ENCODE measurements around the gene B4GALT5.
"Not testable (repeated sequence)": the region's sequence is repeated elsewhere in the genome, so short reads cannot be mapped to it uniquely, and the experiment has no call there.

The B4GALT5 gene

GRCh38 chr20:49624988-49625387 is 88.7 kb downstream of the B4GALT5 start:
- DNase-seq, result not testable (repeated sequence)

- no peak for DNase-seq
Observed at GRCh38 chr20:49624317-49624716, 89.4 kb downstream of the B4GALT5 start.

- DNase-seq, result no peak
Observed at GRCh38 chr20:49622243-49622642, 91.4 kb downstream of the B4GALT5 start.

GRCh38 chr20:49620364-49621240 is 93.1 kb downstream of the B4GALT5 start:
- peak; percentile 25 for DNase-seq

- no peak for DNase-seq
Observed at GRCh38 chr20:49619113-49620048, 94.3 kb downstream of the B4GALT5 start.

GRCh38 chr20:49618289-49618688 is 95.4 kb downstream of the B4GALT5 start:
- no peak for DNase-seq

- not testable (repeated sequence) for DNase-seq
Observed at GRCh38 chr20:49617394-49617793, 96.3 kb downstream of the B4GALT5 start.

- DNase-seq, result no peak
Observed at GRCh38 chr20:49616154-49617007, 97.3 kb downstream of the B4GALT5 start.

GRCh38 chr20:49615401-49616153 is 98.1 kb downstream of the B4GALT5 start:
- no peak for DNase-seq

- not testable (repeated sequence) for DNase-seq
Observed at GRCh38 chr20:49615051-49615400, 98.7 kb downstream of the B4GALT5 start.

GRCh38 chr20:49614338-49615050 is 99.2 kb downstream of the B4GALT5 start:
- no peak for DNase-seq

- no peak for DNase-seq
Observed at GRCh38 chr20:49612127-49612738, 101.4 kb downstream of the B4GALT5 start.

- DNase-seq, result not testable (repeated sequence)
Observed at GRCh38 chr20:49611539-49612126, 102.0 kb downstream of the B4GALT5 start.

- peak; percentile 81 for DNase-seq
Observed at GRCh38 chr20:49610691-49611538, 102.8 kb downstream of the B4GALT5 start.

- DNase-seq, result peak; percentile 78
Observed at GRCh38 chr20:49608752-49609670, 104.7 kb downstream of the B4GALT5 start.

- no peak for DNase-seq
Observed at GRCh38 chr20:49607568-49607967, 106.1 kb downstream of the B4GALT5 start.

- DNase-seq, result no peak
Observed at GRCh38 chr20:49603209-49603627, 110.5 kb downstream of the B4GALT5 start.
